Measurements from ENCODE around the gene APCDD1.

APCDD1 gene

DNA sequence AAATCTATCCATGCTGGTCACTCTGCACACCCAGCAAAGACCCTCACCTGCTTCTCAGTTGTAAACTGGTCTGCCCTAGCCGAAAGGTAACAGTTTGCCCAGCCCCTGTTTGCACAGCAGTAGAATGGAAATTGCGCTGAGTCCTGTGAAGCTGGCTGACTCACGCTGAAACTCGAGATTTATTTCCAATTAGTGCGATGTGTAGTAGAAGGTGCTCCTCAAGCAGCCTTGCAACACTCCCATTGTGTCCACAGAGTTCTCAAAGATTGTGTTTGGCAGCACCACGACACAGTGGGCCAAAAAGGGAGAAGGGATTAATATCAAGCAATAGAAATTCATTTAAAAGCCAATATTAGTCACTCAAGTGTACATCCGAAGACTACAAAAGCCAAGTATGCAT lies 21.7 kb upstream of the APCDD1 start:
- DNase-seq: no peak

- no peak for DNase-seq
These were observed 18.3 kb upstream of the APCDD1 start for GRCh38 chr18:10436160-10436559.

- DNase-seq: no peak
These were observed 16.6 kb upstream of the APCDD1 start for GRCh38 chr18:10437837-10438236.

- no peak for DNase-seq
These were observed 14.5 kb upstream of the APCDD1 start for GRCh38 chr18:10439898-10440297.

- DNase-seq: no peak
These were observed 13.6 kb upstream of the APCDD1 start for GRCh38 chr18:10440884-10441283.

GRCh38 chr18:10441472-10441871 lies 13.0 kb upstream of the APCDD1 start:
- no peak for DNase-seq

- no peak for DNase-seq
These were observed 11.9 kb upstream of the APCDD1 start for GRCh38 chr18:10442551-10442971.

- no peak for DNase-seq
These were observed 11.4 kb upstream of the APCDD1 start for GRCh38 chr18:10443001-10443400.

GRCh38 chr18:10444314-10445006 lies 10.0 kb upstream of the APCDD1 start:
- DNase-seq: no peak

GRCh38 chr18:10449396-10449795 lies 5.0 kb upstream of the APCDD1 start:
- DNase-seq: no peak

DNA sequence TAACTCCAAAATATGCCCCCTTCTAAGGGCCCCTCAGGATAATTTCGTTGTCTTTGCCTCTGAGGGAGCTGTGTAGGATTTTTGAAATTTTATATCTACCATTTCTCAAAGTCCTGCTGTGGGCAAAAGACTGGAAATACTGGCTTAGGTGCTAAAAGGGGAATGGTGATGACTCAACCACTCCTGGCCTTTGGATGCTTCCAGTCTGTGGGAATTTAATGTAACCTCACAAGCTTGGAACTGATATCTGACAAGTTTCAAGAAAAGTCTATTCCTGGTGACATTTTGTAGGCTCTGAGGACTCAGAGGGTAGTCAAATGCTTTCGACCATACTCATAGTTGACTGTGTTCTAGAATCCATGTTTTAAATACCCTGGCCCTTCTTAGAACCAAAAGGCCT lies 3.4 kb upstream of the APCDD1 start:
- DNase-seq: no peak

DNA sequence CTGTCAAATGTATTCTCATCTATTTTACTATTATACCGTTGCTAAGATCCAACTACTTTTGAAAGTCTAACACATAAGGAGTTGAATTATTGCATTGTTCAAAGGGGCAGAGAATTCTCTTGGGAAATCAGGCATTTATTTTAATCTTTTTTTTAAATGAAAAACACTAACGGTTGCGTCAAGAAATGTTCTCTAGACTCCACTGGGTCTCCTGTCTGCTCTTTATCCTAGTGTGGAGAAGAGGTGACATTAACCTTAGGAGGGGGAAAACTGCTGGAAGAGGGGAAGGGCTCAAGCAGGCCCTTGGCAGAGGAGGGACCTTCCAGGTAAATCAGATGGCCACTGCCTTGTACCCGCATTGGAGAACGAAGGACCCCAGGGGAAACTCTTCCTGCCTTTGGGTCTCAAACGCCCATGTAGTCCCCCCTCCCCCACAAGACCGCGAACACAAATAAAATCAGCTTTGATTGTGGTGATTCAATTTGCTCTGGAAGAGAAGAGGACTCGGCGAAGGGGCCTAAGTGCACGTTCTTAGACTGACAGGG lies 1.1 kb upstream of the APCDD1 start:
- no peak for DNase-seq

GRCh38 chr18:10454681-10455557 lies 484 bp downstream of the APCDD1 start:
- no peak for DNase-seq

DNA sequence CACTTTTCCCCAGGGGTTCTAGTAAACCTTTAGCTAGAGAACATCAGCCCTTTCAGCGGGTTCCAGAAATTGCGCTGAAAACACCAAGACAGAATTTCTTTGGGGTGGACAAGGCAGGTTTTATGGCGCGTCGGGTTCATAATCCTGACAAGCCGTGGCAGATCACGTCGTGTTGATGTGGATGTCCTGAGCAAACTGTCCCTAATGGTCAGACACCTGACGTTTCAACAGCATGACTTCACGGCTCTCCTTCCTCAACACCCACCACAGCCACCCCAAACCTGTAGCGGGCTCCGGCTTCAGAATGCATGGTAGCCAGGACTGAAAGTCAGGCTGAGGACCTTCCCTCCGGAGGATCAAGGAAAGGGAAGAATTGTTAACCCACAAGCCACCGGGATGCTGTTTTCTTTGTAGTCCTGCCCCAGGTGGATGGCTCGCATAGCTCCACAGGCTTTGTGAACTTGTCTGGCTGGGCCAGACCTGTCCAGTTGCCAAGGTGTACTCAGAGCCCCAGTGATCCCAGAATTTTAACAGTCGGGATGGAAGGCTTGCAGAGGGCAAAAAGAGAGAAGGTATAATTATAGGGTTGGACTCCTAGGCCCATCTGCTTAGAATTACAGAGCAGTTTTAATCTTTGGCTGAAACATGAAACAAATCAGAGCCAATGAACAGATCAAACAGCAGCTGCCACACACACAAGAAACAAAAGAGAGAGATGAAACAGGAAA lies 1.5 kb downstream of the APCDD1 start:
- no peak for DNase-seq

- DNase-seq: no peak
These were observed 2.3 kb downstream of the APCDD1 start for GRCh38 chr18:10456718-10457117.

DNA sequence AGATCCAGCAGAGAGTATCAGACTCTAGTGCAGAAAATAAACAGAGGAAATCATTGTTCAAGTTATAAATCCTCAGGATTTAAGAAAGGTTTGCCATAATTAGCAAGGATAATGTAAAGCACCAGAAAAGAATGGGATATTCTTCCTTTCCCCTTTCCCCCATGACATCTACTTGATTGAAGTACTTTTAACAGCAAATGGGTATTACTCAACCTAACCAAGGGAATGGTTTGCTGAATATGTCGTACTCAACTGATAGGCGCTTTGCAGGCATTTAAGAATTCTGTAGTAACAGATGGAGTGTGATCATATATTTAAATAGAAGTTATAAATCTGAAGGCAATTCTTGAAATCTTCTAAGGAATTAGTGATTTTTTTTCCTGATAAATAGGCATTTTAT lies 2.7 kb downstream of the APCDD1 start:
- no peak for DNase-seq

DNA sequence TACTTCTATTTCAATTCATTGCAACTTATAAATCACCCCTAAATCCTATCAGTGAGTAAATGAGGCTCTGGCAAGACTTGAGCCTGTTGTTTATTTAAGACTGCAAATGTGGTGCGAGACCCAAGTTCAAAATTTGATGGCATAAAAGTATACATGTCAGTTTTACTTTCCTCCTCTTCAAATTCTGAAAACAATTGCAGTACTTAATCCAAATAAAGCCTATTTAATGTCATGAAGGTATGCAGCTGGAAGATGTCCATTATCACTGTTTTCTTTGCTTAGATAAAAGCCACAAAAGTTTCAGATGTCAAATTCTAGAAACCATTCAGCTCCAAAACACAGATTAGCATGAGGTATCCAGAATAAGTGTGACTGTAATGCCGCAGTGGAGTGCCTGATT lies 3.3 kb downstream of the APCDD1 start:
- DNase-seq: no peak

DNA sequence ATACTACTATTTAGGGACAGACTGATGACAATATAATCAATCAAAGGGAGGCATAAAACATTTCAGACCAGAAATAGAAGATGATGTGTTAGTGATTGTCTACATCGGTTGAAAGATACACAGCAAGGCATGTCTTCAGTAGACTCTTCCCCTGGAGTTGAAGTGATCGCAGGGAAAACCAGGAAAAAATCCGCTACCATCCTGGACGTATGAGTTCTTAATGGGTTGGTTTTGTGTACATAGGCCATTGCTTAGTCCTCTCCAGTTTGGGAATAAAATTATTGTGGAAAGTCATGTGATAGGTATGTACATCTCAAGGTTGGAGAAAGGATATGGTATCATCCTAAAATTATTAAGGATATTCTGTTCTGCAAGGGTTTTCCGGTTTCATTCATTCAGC lies 4.3 kb downstream of the APCDD1 start:
- DNase-seq: no peak

GRCh38 chr18:10459587-10459986 lies 5.2 kb downstream of the APCDD1 start:
- no peak for DNase-seq

GRCh38 chr18:10460414-10461018 lies 6.1 kb downstream of the APCDD1 start:
- no peak for DNase-seq

- DNase-seq: no peak
These were observed 7.6 kb downstream of the APCDD1 start for GRCh38 chr18:10461989-10462388.

- DNase-seq: no peak
These were observed 8.2 kb downstream of the APCDD1 start for GRCh38 chr18:10462597-10462996.

DNA sequence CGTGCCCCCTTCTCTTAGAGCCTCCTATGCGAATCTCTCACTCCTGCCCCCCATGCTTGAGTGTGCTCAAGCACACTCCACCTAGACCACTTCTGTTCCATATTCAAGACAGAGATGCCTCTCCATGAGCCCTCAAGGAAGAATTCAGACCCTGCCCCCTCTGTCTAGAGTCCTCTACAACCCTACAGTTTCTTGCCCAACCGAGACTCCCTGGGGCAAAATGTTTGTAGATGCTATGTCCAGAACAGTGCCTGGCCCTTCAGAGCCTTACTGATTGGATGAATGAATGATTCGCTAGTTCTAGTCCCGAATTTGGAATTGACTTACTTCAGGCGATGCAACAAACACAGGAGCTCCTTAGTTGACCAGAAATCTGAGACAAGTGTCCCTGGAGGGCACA lies 8.7 kb downstream of the APCDD1 start:
- DNase-seq: no peak
